Measurements from ENCODE around the gene PLOD2. TPM values are rescaled to one million over a fixed set of nuclear protein-coding genes. Genes with fewer than 3 reads are reported as not detected.

Gene PLOD2
- total and polyA plus RNA-seq, 4 donors = 18.6 to 57.0 (median 24.3) TPM

DNA sequence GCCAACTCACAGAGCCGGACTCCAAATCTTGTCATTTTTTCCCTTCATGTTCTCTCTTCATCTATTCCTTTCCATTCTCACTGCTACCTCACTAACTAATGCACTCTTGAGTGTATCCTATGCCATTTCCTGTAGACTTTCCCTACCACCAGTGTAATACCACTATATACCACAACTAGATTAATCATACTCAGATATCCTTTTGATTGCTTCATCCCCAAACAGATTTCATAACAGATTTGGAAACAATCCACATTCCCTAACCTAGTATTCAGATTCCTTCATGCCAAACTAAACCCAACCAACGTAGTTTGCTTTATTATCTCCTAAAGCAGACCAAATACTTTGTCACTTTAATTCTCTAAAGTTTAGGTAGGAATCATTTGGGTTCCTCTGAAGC, 2.6 kb upstream of the PLOD2 start:
- 54% methylated on average over 2 of the region's 2 CpGs for WGBS
- no peak for TF ChIP-seq FOXA2 (IDR thresholded peaks at IDR 0.05)
- no peak for TF ChIP-seq TAF1 (conservative IDR thresholded peaks at IDR 0.05)
- TF ChIP-seq YY1 (IDR thresholded peaks at IDR 0.05) = peak; percentile 50
- TF ChIP-seq JUND (IDR thresholded peaks at IDR 0.05) = peak; percentile 21 to 60
- no peak for TF ChIP-seq FOXA1 (IDR thresholded peaks at IDR 0.05)
- TF ChIP-seq, protein P1, sequence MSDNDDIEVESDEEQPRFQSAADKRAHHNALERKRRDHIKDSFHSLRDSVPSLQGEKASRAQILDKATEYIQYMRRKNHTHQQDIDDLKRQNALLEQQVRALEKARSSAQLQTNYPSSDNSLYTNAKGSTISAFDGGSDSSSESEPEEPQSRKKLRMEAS (IDR thresholded peaks at IDR 0.05) = peak; percentile 60
- no peak for TF ChIP-seq NR2F2 (IDR thresholded peaks at IDR 0.05)
- TF ChIP-seq, protein P2, sequence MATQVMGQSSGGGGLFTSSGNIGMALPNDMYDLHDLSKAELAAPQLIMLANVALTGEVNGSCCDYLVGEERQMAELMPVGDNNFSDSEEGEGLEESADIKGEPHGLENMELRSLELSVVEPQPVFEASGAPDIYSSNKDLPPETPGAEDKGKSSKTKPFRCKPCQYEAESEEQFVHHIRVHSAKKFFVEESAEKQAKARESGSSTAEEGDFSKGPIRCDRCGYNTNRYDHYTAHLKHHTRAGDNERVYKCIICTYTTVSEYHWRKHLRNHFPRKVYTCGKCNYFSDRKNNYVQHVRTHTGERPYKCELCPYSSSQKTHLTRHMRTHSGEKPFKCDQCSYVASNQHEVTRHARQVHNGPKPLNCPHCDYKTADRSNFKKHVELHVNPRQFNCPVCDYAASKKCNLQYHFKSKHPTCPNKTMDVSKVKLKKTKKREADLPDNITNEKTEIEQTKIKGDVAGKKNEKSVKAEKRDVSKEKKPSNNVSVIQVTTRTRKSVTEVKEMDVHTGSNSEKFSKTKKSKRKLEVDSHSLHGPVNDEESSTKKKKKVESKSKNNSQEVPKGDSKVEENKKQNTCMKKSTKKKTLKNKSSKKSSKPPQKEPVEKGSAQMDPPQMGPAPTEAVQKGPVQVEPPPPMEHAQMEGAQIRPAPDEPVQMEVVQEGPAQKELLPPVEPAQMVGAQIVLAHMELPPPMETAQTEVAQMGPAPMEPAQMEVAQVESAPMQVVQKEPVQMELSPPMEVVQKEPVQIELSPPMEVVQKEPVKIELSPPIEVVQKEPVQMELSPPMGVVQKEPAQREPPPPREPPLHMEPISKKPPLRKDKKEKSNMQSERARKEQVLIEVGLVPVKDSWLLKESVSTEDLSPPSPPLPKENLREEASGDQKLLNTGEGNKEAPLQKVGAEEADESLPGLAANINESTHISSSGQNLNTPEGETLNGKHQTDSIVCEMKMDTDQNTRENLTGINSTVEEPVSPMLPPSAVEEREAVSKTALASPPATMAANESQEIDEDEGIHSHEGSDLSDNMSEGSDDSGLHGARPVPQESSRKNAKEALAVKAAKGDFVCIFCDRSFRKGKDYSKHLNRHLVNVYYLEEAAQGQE (IDR thresholded peaks at IDR 0.05) = peak; percentile 19
- peak; percentile 53 for TF ChIP-seq SP1 (IDR thresholded peaks at IDR 0.05)
- TF ChIP-seq HNF4G (IDR thresholded peaks at IDR 0.05) = no peak
- TF ChIP-seq GABPA (IDR thresholded peaks at IDR 0.05 in 1 of 2, conservative IDR thresholded peaks at IDR 0.05 in 1 of 2) = no peak
- peak in 1 of 2 donors; percentile 41 for TF ChIP-seq RXRA (IDR thresholded peaks at IDR 0.05)
- TF ChIP-seq EGR1 (IDR thresholded peaks at IDR 0.05; ENCODE audit: low read depth in 2 of 2) = no peak
- TF ChIP-seq HNF4A (conservative IDR thresholded peaks at IDR 0.05) = peak; percentile 37 to 46
- TF ChIP-seq, protein P3, sequence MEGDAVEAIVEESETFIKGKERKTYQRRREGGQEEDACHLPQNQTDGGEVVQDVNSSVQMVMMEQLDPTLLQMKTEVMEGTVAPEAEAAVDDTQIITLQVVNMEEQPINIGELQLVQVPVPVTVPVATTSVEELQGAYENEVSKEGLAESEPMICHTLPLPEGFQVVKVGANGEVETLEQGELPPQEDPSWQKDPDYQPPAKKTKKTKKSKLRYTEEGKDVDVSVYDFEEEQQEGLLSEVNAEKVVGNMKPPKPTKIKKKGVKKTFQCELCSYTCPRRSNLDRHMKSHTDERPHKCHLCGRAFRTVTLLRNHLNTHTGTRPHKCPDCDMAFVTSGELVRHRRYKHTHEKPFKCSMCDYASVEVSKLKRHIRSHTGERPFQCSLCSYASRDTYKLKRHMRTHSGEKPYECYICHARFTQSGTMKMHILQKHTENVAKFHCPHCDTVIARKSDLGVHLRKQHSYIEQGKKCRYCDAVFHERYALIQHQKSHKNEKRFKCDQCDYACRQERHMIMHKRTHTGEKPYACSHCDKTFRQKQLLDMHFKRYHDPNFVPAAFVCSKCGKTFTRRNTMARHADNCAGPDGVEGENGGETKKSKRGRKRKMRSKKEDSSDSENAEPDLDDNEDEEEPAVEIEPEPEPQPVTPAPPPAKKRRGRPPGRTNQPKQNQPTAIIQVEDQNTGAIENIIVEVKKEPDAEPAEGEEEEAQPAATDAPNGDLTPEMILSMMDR (IDR thresholded peaks at IDR 0.05; ENCODE audit: low read depth, low read length, missing input control) = peak; percentile 68
- TF ChIP-seq RAD21 (IDR thresholded peaks at IDR 0.05) = peak; percentile 47 to 65
- TF ChIP-seq, protein P4, sequence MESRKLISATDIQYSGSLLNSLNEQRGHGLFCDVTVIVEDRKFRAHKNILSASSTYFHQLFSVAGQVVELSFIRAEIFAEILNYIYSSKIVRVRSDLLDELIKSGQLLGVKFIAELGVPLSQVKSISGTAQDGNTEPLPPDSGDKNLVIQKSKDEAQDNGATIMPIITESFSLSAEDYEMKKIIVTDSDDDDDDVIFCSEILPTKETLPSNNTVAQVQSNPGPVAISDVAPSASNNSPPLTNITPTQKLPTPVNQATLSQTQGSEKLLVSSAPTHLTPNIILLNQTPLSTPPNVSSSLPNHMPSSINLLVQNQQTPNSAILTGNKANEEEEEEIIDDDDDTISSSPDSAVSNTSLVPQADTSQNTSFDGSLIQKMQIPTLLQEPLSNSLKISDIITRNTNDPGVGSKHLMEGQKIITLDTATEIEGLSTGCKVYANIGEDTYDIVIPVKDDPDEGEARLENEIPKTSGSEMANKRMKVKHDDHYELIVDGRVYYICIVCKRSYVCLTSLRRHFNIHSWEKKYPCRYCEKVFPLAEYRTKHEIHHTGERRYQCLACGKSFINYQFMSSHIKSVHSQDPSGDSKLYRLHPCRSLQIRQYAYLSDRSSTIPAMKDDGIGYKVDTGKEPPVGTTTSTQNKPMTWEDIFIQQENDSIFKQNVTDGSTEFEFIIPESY (IDR thresholded peaks at IDR 0.05) = peak; percentile 47
- TF ChIP-seq, protein P5, sequence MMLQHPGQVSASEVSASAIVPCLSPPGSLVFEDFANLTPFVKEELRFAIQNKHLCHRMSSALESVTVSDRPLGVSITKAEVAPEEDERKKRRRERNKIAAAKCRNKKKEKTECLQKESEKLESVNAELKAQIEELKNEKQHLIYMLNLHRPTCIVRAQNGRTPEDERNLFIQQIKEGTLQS (IDR thresholded peaks at IDR 0.05) = peak; percentile 55

More for the DNA sequence above, 2.6 kb upstream of the PLOD2 start:
- Histone ChIP-seq H3K9ac (ENCODE audit: low read depth in 1 of 2, low read length in 2 of 2) (no peak overlapping the region), H3K27me3 (ENCODE audit: control insufficient read depth in 4 of 4, insufficient read depth in 4 of 4, low read length in 3 of 4) (no peaks in the 10 kb centered on the region), H3K36me3 (ENCODE audit: control insufficient read depth in 4 of 4, insufficient read depth in 3 of 4, low read depth in 1 of 4, low read length in 3 of 4) (no peaks in the 10 kb centered on the region), H3K27ac (ENCODE audit: low read depth in 1 of 2, low read length in 2 of 2) (peak overlapping the region; percentile 75 to 97), H3K4me3 (ENCODE audit: low read depth in 1 of 3, low read length in 3 of 3) (no peak overlapping the region), H3K9me3 (ENCODE audit: control insufficient read depth in 4 of 4, low read length in 3 of 4) (no peaks in the 10 kb centered on the region), H3K4me1 (ENCODE audit: control insufficient read depth in 4 of 4, insufficient read depth in 4 of 4, low read length in 3 of 4) (peaks cover 3 to 54% (median 13%) of the 10 kb centered on the region in 4 donors)
- no peak for DNase-seq (ENCODE audit: low spot score)

Data from liver (tissue), 9 donors.